Loucy (cell line): ENCODE data around the gene IGSF8.

Experiments used
- H2AFZ ChIP-seq: fragments of 200-600 bp; sonication (generic); 2 replicates; pipeline ENCODE4 v1.6.0; 2016; ENCODE audit warnings: antibody characterized with exemption, mild to moderate bottlenecking, low read length, moderate library complexity
- H3F3A ChIP-seq: fragments of 200-600 bp; 2 replicates; pipeline ENCODE4 v1.6.0; 2016; ENCODE audit warnings: antibody characterized with exemption, low read depth, mild to moderate bottlenecking
- H3K27me3 ChIP-seq: fragments of 200-600 bp; sonication (generic); 2 replicates; pipeline ENCODE4 v1.6.1; 2014; ENCODE audit warnings: low read length, mild to moderate bottlenecking; ENCODE audit not compliant: insufficient read depth, poor library complexity, severe bottlenecking
- H3K36me3 ChIP-seq: fragments of 200-600 bp; sonication (generic); 2 replicates; pipeline ENCODE4 v1.6.1; 2016; ENCODE audit warnings: low read length; ENCODE audit not compliant: insufficient read depth
- H3K4me1 ChIP-seq: fragments of 200-600 bp; sonication (generic); 2 replicates; pipeline ENCODE4 v1.5.1; 2014; ENCODE audit warnings: low read length, mild to moderate bottlenecking; ENCODE audit not compliant: insufficient read depth, poor library complexity, severe bottlenecking
- H3K4me2 ChIP-seq: fragments of 200-600 bp; sonication (generic); 2 replicates; pipeline ENCODE4 v1.6.0; 2014; ENCODE audit warnings: antibody characterized with exemption, low read length, low read depth, mild to moderate bottlenecking; ENCODE audit not compliant: poor library complexity, severe bottlenecking
- H3K4me3 ChIP-seq: fragments of 200-600 bp; sonication (generic); 2 replicates; pipeline ENCODE4 v1.5.1; 2014; ENCODE audit warnings: low read length, mild to moderate bottlenecking, mixed read lengths; ENCODE audit not compliant: poor library complexity, severe bottlenecking
- H3K79me2 ChIP-seq: fragments of 200-600 bp; sonication (generic); 2 replicates; pipeline ENCODE4 v1.6.1; 2014; ENCODE audit warnings: low read length; ENCODE audit not compliant: insufficient read depth
- H3K9ac ChIP-seq: fragments of 200-600 bp; sonication (generic); 2 replicates; pipeline ENCODE4 v1.6.0; 2014; ENCODE audit warnings: mild to moderate bottlenecking, low read depth, low read length, moderate library complexity; ENCODE audit not compliant: poor library complexity, severe bottlenecking
- H3K9me2 ChIP-seq: fragments of 200-600 bp; sonication (generic); replicated peaks from 2 replicates; pipeline ENCODE4 v1.6.1; 2016; ENCODE audit warnings: low read depth, low read length, mixed read lengths
- H3K9me3 ChIP-seq: fragments of 200-600 bp; sonication (generic); 2 replicates; pipeline ENCODE4 v1.6.1; 2014; ENCODE audit warnings: mild to moderate bottlenecking, antibody characterized with exemption, low read length, low read depth; ENCODE audit not compliant: insufficient read depth
- H4K20me1 ChIP-seq: fragments of 200-600 bp; sonication (generic); 2 replicates; pipeline ENCODE4 v1.6.0; 2014; ENCODE audit warnings: antibody characterized with exemption, low read length, mild to moderate bottlenecking; ENCODE audit not compliant: insufficient read depth, poor library complexity, severe bottlenecking
- EZH2phosphoT487 ChIP-seq: fragments of 200-600 bp; IDR thresholded peaks from 2 replicates; pipeline ENCODE4 v1.6.1; 2018; ENCODE audit warnings: antibody characterized with exemption, mild to moderate bottlenecking, moderate library complexity, borderline replicate concordance
- TF ChIP-seq, protein P1 (sequence below): fragments of 200-600 bp; sonication (generic); conservative IDR thresholded peaks from 2 replicates; pipeline ENCODE4 v1.5.1; 2014; ENCODE audit warnings: mild to moderate bottlenecking, antibody characterized with exemption, low read length

IGSF8 gene

GRCh38 chr1:160071289-160071688 is 27.1 kb downstream of the IGSF8 start:
- no peak overlapping the region for H2AFZ ChIP-seq
- peaks cover 6% of the 10 kb centered on the region for H3K4me1 ChIP-seq

DNA sequence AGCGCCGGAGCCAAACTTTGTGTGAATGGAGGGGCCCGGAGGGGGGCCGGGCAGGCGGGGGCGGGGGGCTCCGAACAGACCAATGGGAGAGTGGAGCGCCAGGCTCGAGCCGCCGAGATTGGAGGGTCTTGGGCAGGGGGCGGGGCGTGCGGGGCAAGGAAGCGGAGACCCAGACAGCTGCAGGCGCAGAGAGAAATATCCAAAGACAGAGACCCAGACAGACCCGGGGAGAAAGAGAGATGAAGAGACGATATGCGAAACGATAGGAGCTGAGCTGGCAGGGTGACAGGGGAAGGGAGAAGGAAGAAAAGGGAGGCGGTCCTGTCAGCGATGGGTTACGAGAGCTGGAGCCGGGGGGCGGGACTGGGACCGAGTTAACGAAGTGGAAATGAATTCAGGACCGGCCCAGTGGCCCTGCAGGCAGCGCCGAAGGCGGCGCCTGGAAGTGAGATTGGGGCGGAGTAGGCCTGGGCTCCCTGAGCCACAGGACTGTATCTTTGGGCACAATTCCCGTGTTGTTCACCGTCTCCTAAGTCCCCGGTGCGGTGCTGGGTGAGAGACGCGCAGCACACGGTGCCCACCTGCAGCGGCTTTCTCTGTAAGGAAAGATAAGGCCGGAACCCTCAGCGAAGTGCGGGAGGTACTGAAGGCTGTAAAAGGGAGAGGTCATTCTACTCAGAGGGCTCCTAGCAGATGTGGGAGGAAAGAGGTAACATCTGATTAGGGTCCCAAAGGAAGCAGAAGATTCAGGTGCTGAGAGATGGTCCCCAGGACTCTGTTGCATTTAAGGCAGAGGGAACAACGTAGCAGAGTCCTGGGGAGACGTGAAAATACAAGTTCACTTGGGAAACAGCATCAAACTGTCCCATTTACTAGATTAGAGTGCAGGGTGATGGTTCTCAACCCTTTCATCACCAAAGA is 27.9 kb downstream of the IGSF8 start:
- no peak for TF ChIP-seq EZH2phosphoT487
- TF ChIP-seq, protein P1, sequence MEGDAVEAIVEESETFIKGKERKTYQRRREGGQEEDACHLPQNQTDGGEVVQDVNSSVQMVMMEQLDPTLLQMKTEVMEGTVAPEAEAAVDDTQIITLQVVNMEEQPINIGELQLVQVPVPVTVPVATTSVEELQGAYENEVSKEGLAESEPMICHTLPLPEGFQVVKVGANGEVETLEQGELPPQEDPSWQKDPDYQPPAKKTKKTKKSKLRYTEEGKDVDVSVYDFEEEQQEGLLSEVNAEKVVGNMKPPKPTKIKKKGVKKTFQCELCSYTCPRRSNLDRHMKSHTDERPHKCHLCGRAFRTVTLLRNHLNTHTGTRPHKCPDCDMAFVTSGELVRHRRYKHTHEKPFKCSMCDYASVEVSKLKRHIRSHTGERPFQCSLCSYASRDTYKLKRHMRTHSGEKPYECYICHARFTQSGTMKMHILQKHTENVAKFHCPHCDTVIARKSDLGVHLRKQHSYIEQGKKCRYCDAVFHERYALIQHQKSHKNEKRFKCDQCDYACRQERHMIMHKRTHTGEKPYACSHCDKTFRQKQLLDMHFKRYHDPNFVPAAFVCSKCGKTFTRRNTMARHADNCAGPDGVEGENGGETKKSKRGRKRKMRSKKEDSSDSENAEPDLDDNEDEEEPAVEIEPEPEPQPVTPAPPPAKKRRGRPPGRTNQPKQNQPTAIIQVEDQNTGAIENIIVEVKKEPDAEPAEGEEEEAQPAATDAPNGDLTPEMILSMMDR, result no peak
- Histone ChIP-seq H3K4me2 (peak overlapping the region; percentile 78), H2AFZ (peak overlapping the region; percentile 85)

More at GRCh38 chr1:160071289-160071688, 27.1 kb downstream of the IGSF8 start:
- H3K79me2 ChIP-seq, result no peaks in the 10 kb centered on the region
- no peak overlapping the region for H3K9ac ChIP-seq
- H3K9me3 ChIP-seq, result no peaks in the 10 kb centered on the region
- H3K9me2 ChIP-seq, result no peaks in the 10 kb centered on the region
- H4K20me1 ChIP-seq, result no peaks in the 10 kb centered on the region
- TF ChIP-seq, protein P1, result no peak
- TF ChIP-seq EZH2phosphoT487, result no peak
- H3K4me2 ChIP-seq, result no peak overlapping the region
- H3K36me3 ChIP-seq, result no peaks in the 10 kb centered on the region
- peaks cover 9% of the 10 kb centered on the region for H3K27me3 ChIP-seq
- no peaks in the 10 kb centered on the region for H3F3A ChIP-seq
- H3K4me3 ChIP-seq, result no peak overlapping the region

GRCh38 chr1:160069460-160070231 is 28.8 kb downstream of the IGSF8 start, which contains the start of gene KCNJ10:
TSS of gene KCNJ10 (minus strand) at chr1:160070160. CDS start at chr1:160042532, 27,628 bp downstream.
- H3K4me1 ChIP-seq, result peaks cover 6% of the 10 kb centered on the region
- peak within 1 kb of the TSS; percentile 28 for H3K9ac ChIP-seq
- H4K20me1 ChIP-seq, result no peaks in the 10 kb centered on the region
- no peaks in the 10 kb centered on the region for H3F3A ChIP-seq
- H3K9me2 ChIP-seq, result no peaks in the 10 kb centered on the region
- H3K79me2 ChIP-seq, result no peaks in the 10 kb centered on the region
- no peaks in the 10 kb centered on the region for H3K36me3 ChIP-seq
- peaks cover 9% of the 10 kb centered on the region for H3K27me3 ChIP-seq
- peak within 1 kb of the TSS; percentile 78 for H3K4me2 ChIP-seq
- peak within 1 kb of the TSS; percentile 75 for H3K4me3 ChIP-seq
- H3K9me3 ChIP-seq, result no peaks in the 10 kb centered on the region
- peak within 1 kb of the TSS; percentile 85 for H2AFZ ChIP-seq
- no peak for TF ChIP-seq EZH2phosphoT487
- TF ChIP-seq, protein P1, result no peak

More for the DNA sequence above, 27.9 kb downstream of the IGSF8 start:
- Histone ChIP-seq H3K4me3 (peak overlapping the region; percentile 75), H3F3A (no peaks in the 10 kb centered on the region), H3K9me2 (no peaks in the 10 kb centered on the region), H3K79me2 (no peaks in the 10 kb centered on the region), H3K9ac (peak overlapping the region; percentile 28), H4K20me1 (no peaks in the 10 kb centered on the region), H3K9me3 (no peaks in the 10 kb centered on the region), H3K36me3 (no peaks in the 10 kb centered on the region), H3K27me3 (peaks cover 9% of the 10 kb centered on the region), H3K4me1 (peaks cover 6% of the 10 kb centered on the region)
